EL (cell line): ENCODE results near the gene CTNNBL1.
"Not testable (repeated sequence)": the region's sequence is repeated elsewhere in the genome, so short reads cannot be mapped to it uniquely, and the experiment has no call there.

ENCODE experiments used
- DNase-seq: peaks from one replicate; pipeline ENCODE4 v3.0.0-alpha.2; 2016

Gene CTNNBL1

DNA sequence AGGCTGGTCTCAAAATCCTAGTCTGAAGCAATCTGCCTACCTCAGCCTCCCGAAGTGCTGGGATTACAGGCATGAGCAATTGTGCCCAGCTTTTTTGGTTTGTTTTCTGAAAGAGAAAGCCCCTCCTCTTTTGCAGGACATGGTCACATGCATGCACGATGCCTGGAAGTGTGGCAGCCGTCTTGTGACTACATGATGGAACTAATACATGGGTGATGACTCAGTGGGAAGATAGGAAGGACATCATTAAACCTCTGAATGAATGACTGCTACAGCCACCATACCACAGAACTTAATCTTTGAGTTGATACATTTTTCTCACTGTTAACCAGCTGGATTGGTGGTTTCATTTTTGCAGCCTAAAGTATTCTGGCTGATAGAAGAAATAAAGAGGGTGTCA, 13.4 kb upstream of the CTNNBL1 start:
- DNase-seq: peak; percentile 24

DNA sequence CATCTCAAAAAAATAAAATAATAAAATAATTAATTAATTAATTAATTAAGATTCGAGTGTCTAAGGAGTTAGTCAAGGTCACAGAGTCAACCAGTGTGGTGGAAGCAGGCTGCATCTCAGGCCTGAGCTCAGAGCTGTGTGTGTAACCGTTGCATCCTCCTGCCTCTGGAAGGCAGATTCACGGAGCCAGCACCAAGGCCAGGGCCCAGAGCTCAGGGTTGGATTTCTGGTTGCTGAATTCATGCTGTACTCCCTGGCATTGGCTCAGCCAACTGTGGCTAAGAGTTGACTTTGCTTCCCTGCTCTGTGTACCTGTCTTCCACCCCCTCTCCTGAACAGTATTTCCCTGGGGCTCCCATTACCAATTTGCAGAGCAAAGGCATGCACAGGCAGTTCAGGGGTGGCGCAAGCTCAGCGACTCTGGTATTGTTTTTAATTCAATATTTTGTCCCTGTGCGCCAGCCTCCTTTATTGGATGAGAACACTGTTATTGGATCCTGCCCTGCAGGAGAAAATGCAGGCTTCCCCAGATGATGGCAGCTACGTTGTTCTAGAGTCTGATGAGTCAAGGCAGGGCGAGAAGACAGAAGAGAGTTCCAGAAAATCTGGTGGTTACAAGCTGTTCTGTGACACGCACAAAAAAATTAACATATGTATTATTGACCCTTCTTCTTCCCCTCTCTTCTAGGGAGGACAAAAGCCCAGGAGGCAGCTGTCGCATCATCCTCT, 12.3 kb upstream of the CTNNBL1 start:
- no peak for DNase-seq

DNA sequence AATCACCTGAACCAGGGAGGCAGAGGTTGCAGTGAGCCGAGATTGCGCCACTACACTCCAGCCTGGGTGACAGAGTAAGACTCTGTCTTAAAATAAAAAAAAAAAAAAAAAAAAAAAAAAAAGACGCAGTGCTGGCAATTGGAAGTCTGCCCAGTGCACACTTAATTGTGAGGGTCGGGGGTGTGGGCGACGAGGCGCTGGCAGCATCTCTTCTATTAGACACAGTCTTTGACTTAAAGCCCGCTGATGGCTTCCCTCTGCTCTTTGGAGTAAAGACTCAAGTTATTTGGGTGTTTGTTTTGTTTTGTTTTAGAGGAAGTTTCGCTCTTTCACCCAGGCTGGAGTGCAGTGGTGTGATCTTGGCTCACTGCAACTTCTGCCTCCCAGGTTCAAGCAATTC, 10.7 kb upstream of the CTNNBL1 start:
- not testable (repeated sequence) for DNase-seq

DNA sequence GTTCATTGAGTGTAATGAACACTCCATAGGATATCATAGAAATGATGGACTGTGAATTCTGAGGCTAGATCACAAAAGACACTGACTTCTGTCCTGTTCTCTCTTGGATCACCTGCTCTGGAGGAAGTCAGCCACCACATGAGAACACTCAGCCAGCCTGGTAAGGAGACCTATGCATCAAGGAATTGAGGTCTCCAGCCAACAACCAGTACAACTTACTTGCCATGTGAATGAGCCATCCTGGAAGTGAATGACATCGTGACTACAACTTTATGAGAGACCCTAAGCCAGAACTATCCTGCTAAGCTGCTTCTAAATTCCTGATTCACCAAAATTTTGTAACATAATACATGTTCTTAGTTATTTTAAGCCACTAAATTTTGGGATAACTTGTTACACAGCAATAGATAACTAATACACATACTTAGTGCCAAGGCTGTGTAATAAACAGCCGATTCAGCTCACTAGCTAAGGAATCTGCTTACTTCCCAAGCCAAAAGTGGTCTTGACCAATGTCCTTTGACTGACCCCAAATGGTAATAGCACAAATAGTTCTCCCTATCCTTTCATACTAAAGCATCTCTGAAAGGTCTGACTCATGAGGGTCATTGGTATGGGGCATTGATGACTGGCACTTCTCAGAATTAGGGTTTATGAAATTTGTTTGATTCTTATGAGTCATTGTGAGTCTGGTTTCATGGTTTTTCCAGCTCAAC, 6.9 kb upstream of the CTNNBL1 start:
- peak; percentile 48 for DNase-seq

DNA sequence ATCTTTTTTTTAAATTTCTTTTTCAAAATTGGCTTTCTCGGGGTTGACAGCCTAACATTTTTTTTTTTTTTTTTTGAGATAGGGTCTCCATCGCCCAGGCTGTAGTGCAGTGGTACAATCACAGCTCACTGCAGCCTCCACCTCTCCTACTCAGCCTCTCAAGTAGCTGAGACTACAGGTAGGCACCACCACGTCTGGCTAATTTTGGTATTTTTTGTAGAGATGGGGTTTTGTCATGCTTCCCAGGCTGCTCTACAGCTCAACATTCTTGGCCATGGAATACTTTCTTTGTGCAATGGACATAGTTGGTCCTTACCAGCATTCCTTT, 6.4 kb upstream of the CTNNBL1 start:
- no peak for DNase-seq

DNA sequence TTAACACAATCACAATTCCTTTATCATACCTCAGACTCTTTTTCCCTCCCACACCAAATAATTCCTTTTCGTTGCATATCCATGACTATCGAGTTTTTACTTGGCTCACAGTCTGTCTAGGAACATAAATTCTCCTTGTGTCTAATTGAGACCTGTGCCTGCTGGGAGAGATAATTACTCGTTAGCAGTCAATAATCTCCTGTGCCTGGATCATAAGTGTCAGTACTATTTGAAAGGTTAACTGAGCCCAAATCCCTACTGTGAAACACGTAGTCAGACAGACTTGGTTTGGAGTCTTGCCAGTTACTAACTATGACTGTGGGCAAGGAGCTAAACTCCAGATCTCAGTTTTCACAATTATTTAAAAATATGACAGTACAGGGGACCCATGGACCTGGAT, 5.7 kb upstream of the CTNNBL1 start:
- DNase-seq: no peak

DNA sequence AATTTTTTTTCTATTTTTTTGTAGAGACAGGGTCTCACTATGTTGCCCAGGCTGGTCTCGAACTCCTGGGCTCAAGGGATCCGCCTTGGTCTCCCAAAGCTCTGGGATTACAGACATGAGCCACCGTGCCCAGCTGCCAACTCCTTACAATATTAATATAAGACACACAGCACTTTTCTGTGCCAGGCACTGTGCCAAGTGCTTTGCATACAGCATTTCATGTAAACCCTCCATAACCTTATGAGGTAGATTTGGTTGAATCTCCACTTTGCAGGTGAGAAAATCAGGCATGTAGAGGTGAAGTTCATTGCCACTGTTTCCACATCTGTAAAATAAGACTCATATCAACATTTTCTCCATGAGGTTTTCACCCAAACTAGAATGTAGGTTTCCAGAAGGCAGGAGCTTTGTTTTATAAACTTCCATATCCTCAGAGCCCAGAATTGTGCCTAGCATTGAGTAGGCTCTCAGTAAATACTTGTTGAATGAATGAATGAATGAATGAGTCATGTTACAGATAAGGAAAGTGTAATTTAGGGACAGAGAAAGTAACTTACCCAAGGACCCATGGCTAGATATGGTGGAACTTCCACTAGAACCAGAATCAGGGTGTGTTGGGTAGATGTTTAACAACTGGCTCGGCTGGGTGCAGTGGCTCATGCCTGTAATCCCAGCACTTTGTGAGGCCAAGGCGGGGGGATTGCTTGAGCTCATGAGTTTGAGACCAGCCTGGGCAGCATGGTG, 3.0 kb upstream of the CTNNBL1 start:
- DNase-seq: no peak

DNA sequence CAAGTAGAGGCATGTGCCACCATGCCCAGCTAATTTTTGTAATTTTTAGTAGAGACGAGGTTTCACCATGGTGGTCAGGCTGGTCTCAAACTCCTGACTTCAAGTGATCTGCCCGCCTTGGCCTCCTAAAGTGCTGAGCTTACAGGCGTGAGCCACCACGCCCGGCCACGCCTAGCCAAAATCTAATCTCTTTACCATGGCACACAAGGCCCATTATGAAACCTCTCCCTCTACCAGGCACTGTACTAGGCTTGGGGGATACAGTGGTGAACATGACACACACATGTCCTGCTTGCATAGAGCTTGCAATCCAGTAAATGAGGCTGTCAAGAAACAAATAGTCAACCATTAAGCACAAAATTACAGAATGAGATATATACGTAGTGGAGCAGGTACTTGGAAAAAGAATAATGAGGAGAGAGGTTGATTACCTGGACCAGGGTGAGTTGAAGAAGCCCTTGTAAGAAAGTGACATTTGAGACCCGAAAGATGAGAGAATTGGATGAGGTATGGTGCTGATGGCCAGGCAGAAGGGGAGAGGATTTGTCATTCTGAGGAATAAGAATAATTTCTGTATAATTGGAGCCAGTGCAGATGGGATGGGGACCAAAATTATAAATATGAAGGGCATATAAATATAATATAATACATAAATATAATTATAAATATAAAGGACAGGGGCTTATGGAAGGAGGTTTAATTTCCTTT, 1.2 kb upstream of the CTNNBL1 start:
- DNase-seq: no peak

DNA sequence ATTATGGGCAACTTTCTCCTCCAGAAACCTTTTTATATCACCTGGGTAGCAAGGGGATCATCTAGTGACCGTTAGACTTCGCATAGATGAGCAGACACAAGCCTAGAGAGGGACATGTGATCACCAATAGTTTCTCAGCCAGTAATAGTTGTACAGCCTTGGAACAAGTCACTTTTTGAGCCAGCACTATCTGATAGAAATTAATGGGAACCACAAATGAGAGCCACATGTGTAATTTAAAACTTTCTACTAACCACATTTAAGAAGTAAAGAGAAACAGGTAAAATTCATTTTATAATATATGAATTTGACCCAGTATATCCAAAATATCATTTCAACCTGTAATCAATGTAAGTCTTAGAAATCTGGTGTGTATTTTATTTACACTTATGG, 592 bp upstream of the CTNNBL1 start:
- no peak for DNase-seq

DNA sequence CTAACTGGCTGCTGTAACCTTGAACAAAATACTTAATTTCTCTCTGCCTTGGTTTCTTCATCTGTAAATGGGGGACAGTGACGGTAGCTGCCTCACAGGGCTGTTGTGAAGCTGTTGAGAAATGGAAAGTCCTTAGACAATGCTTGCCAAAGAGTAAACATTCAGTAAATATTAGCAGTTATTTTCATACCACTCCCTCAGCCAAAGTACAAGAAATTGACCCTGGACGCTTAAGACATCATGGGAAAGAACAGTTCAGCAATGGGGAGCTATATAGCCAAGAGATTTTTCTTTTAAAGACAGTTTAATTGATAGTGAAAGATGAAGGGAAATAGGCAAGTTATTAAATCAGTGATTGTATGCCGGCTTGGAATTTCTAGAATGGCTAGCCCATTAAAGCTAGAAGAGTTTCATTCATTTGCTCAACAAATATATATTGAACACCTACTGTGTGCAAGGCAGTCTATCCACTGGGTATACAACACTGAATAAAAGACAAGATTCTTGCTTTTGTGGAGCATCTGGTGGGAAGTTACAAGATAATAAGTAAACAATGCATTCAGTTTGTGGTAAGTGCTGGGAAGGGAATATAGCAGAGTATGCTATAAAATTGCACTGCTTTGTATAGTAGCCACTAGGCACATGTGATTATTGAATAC, 2.0 kb downstream of the CTNNBL1 start:
- no peak for DNase-seq

DNA sequence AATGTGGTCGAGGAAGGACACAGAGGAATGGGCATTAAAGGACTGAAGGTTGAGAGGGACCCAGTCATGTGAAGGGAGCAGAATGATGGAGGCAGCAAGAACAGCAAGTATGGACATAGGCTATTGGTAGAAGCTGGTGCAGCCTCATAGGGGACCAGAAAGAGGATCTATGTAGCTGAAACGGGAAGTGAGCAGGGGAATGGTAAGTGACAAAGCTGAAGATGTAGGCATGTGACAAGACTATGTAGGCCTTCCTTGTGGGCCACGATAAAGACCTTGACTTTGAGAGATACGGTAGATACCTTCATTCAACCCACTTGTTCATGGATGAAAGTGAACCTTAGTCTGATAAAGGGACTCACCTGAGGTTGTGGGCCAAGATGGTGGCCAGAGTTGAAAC, 3.5 kb downstream of the CTNNBL1 start:
- DNase-seq: no peak

DNA sequence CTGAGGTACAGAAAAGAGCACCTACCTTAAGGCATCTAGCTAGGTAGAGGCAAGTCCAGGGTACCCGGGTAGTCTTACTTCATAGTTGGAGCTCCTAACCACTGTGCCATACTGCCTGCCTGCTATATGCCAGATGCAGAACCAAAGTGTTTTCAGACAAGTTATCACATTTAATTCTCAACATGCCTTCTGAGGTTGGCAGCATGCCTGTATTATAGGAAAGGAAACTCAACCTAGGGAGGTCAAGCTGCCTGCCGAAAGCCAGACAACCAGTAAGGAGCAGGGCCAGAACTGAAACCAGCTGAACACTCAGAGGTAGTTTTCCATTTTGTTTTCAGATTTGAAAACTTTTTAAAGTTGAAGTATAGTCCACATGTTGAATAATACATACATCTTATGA, 5.4 kb downstream of the CTNNBL1 start:
- no peak for DNase-seq

DNA sequence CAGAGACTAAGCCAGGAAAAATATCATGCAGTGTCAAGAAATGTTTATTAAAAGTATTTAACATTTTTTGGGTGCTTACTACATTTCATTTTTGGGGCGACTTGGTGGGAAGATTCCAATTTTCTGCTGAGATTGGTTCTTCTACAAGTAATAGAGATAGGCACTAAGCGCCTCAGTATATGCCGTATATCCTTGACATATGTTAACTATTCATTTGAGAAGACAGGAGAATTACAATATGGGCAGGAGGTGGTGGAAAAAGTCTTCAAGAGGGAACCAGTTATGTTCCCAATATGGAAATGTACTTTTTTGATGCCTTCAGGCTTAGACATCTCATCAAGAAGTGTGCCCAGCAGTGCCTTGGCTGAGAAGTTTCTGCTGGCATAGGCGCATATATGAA, 6.5 kb downstream of the CTNNBL1 start:
- no peak for DNase-seq

DNA sequence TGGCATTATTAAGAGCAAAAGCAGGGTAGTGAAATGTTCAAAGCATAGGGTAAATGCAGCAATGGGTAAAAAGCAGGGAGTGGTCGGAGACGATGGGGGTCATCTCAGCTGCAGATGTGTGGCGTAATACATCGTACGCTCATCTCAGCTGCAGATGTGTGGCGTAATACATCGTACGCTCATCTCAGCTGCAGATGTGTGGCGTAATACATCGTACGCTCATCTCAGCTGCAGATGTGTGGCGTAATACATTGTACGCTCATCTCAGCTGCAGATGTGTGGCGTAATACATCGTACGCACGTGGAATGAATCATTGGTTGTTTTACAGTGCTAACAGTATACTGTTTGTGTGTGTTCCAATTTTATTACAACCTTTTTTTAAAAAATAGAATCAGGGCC, 7.8 kb downstream of the CTNNBL1 start:
- DNase-seq: peak; percentile 26

DNA sequence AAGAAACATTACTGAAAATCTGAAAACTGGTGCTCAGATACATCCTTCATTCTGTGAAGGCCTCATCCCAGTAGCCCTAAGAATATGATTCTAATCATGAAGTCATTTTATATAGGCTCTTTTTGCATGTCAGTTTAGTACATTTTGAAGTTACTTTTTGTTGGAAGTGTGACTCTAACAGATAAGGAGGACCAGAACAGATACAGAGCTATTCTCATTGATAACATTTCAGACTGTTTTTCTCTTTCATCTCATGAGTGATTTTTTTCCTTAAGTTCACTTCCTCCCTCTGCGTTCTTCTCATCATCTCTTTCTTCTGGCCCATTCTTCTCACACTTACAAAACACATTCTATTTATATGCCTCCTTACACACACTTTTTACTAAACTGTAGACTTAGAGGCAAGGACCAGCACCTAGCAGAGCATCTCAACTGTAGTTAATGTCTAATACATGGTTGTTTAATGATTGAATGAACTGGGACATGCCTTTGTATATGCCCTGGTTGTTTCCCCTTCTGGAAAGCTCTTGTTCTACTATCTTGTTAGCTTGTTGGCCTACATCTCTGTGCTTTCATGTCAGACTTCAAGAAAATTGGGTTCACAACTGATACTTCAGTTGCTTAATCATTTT, 8.7 kb downstream of the CTNNBL1 start:
- DNase-seq: no peak

DNA sequence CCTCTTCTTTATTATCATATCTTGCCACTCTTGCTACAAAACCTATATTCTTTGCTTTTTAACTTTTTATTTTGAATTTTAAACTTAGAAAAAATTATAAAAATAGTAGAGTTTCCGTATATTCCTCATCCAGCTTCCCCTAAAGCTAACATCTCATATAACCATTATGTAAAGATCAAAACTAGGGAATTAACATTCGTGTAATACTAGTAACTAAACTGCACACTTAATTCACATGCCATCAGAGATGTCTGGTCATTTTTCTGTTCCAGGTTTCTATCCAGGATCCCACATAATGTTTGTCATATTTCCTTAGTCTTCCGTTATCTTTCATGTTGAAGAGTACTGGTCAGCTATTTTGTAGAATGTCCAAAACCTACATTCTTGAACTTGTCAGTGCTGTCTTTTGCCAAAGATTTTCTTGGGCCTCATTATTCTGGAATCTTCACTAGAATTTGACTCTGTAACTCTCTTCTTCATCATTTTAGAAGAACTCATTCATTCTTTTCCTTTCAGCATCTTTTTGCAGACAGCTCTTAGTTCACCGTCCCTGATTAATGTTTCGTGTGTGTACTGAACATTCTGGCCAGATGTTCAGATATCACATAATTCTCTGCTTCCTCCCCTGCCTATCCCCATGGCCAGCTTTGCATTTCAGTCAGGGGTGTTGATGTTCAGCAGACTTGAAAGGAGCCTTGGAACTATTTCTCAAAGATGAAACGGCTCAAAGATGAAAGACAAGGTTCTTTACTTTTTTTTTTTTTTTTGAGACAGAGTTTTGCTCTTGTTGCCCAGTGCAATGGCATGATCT, 9.4 kb downstream of the CTNNBL1 start:
- DNase-seq: no peak

DNA sequence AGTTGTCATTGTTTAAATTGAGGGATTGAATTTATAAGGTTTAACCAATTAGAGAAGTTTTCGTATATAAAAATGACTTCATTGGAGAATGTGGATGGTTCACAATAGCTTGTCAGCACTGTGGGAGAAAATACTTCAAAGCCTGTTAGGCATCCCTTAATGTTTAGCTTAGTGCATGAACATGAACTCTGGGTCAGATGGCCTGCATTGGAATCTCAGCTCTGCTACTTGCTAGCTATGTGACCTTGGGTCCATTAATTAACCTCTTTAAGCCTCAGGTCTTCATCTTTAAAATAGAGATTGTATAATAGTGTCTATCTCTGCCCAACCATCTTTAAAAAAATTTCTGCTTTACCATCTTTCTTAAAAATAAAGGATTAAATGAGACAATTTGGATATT, 11.1 kb downstream of the CTNNBL1 start:
- no peak for DNase-seq

DNA sequence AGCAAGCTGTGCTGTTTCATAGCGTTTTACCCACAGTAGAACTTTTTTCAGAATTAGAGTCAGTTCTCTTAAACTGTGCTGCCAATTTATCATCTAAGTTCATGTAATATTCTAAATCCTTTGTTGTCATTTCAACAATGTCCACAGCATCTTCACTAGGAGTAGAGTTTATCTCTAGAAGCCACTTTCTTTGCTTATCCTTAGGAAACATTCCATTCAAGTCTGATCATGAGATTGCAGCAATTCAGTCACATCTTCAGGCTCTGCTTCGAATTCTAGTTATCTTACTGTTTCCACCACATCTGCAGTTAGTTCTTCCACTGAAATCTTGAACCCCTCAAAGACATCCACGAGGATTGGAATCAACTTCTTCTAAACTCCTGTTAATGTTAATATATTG, 12.5 kb downstream of the CTNNBL1 start:
- DNase-seq: no peak

DNA sequence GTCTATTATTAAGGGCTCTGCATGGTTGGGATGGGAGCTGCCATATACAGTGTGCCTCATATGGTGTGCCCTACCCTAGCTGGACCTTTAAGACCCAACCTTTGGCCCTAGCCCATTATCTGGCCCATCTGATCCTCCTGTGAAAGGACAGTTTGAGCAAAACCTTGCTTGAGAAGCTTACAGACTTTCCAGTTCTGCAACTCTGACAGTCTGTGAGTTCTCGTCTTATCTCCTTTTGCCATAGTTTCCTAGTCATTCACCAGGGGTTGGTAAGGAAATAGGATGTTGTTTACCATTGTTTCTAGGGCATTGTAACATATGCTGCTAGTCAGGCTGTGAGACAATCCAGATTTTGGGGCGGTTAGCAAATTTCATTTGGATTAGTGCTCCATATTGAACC, 17.2 kb downstream of the CTNNBL1 start:
- DNase-seq: no peak

DNA sequence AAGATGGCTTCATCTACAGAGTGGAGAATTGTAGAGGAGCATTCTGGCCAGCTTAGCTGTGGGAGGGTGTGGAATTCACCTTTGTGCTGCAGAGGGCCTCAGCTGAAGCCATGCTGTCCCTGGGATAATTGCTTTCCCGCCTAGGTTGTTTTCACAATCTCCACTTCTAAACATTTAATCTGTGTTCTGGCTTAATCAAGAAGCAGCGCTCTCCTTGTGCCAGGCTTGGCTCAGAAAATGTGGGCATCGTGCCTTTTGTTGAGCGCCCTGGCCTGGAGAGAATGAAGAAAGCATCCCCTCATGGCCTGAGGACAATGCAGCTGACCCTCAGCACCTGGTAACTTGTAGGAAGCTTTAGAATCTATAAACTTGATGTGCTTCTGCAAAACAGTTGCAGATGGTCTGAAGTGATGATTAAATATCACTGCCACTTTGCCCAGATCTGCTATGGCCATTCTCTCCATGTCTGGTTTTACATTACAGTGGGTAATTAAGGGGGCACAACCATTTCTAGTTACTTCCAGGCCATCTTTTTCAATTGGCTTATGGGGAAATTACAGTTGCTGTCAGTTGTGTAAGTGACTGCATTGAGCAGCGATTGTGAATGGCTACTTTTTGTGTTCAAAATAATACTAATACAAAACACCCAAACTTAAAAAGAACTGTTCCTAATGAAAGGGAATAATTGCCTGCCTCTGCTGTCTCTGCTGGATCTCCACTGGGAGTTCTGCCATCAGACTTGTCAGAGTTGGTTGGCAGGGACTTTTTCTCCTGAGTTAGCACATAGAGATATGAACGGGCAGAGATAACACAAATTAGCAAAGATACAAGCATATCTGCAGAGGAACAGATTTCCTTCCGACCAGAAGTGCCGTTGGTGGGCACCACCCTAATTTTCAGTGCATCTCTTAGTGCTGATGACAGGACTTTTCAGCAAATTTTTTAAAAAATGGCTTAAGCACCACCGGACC, 18.4 kb downstream of the CTNNBL1 start:
- no peak for DNase-seq
